CD4-positive, alpha-beta memory T cell (primary cell): ENCODE measurements around the gene FBXW10. TPM values are rescaled to one million over a fixed set of nuclear protein-coding genes. Genes with fewer than 3 reads are reported as not detected.
"Not testable (repeated sequence)": the region's sequence is repeated elsewhere in the genome, so short reads cannot be mapped to it uniquely, and the experiment has no call there.

Experiments
- CTCF ChIA-PET: fragments of 350-600 bp; sonication (Branson Sonifier 250); formaldehyde crosslinking; loops from one replicate; lab custom pipeline; 2021; ENCODE audit warnings: inconsistent platforms; ENCODE audit not compliant: partially characterized antibody; lab: Charles Lee
- POLR2A ChIA-PET: fragments of 350-600 bp; sonication (Branson Sonifier 250); formaldehyde crosslinking; loops from one replicate; lab custom pipeline; 2021; ENCODE audit not compliant: partially characterized antibody; lab: Charles Lee
- DNase-seq, 5 donors: peaks; one replicate each; pipeline versions ENCODE4 v3.0.0 to v3.0.0-alpha.2; 2020 to 2022; ENCODE audit warnings: mixed read lengths in 1 of 5
- H3K27ac ChIP-seq: one replicate; pipeline ENCODE4 v1.7.0; 2013; ENCODE audit warnings: low read depth, low read length
- H3K27me3 ChIP-seq: 2 replicates; pipeline ENCODE4 v1.7.0; 2013; ENCODE audit warnings: mild to moderate bottlenecking, low read length, moderate library complexity; ENCODE audit not compliant: insufficient read depth
- H3K36me3 ChIP-seq: 2 replicates; pipeline ENCODE4 v1.7.0; 2013; ENCODE audit warnings: mild to moderate bottlenecking, low read length, moderate library complexity; ENCODE audit not compliant: insufficient read depth
- H3K4me1 ChIP-seq: 2 replicates; pipeline ENCODE4 v1.7.0; 2013; ENCODE audit warnings: mild to moderate bottlenecking, low read length, moderate library complexity; ENCODE audit not compliant: insufficient read depth
- H3K4me3 ChIP-seq, 2 donors: one replicate each; pipeline ENCODE4 v1.7.0; 2013; ENCODE audit warnings: low read length in 2 of 2, mild to moderate bottlenecking in 1 of 2
- H3K9me3 ChIP-seq, 2 donors: one replicate each; pipeline ENCODE4 v1.7.0; 2013; ENCODE audit warnings: low read length in 2 of 2, control low read depth in 1 of 2; ENCODE audit not compliant: control insufficient read depth in 1 of 2
- H3K27ac Mint-ChIP-seq, 7 donors: one replicate each; pipeline ENCODE4 v1.8.0; 2020 to 2021; ENCODE audit warnings: mixed read lengths in 7 of 7, mild to moderate bottlenecking in 6 of 7, inconsistent platforms in 3 of 7, moderate library complexity in 3 of 7
- H3K27me3 Mint-ChIP-seq, 2 donors: one replicate each; pipeline ENCODE4 v1.8.0; 2020 to 2021; ENCODE audit warnings: mixed read lengths in 2 of 2
- H3K36me3 Mint-ChIP-seq, 2 donors: one replicate each; pipeline ENCODE4 v1.8.0; 2020 to 2021; ENCODE audit warnings: mixed read lengths in 2 of 2, inconsistent platforms in 1 of 2, mild to moderate bottlenecking in 1 of 2
- H3K4me1 Mint-ChIP-seq, 4 donors: one replicate each; pipeline ENCODE4 v1.8.0; 2020 to 2021; ENCODE audit warnings: mixed read lengths in 4 of 4, mild to moderate bottlenecking in 1 of 4
- H3K4me3 Mint-ChIP-seq, 8 donors: one replicate each; pipeline ENCODE4 v1.8.0; 2020 to 2021; ENCODE audit warnings: mixed read lengths in 8 of 8, mild to moderate bottlenecking in 7 of 8, moderate library complexity in 6 of 8, inconsistent platforms in 3 of 8
- H3K9me3 Mint-ChIP-seq, 8 donors: one replicate each; pipeline ENCODE4 v1.8.0; 2020 to 2021; ENCODE audit warnings: mixed read lengths in 8 of 8, mild to moderate bottlenecking in 5 of 8, inconsistent platforms in 3 of 8, moderate library complexity in 1 of 8
- intact Hi-C: fragments of 100-400 bp; cut with micrococcal nuclease; formaldehyde crosslinking; loops from one replicate; pipeline ENCODE4 v1.15.1; 2023
- polyA plus RNA-seq, 2 donors: library from polyadenylated mRNA; unstranded; fragments of 300-500 nt; fragmentation: Illumina TruSeq; gene quantifications; one replicate each; pipeline ENCODE4 v1.2.3, GENCODE V29; 2021
- total RNA-seq, 2 experiments: library from RNA; stranded (reverse); gene quantifications; one replicate each; pipeline ENCODE4 v1.2.3, GENCODE V29; 2021

Gene FBXW10
- total and polyA plus RNA-seq, 4 experiments from 2014 or later = not detected

DNA sequence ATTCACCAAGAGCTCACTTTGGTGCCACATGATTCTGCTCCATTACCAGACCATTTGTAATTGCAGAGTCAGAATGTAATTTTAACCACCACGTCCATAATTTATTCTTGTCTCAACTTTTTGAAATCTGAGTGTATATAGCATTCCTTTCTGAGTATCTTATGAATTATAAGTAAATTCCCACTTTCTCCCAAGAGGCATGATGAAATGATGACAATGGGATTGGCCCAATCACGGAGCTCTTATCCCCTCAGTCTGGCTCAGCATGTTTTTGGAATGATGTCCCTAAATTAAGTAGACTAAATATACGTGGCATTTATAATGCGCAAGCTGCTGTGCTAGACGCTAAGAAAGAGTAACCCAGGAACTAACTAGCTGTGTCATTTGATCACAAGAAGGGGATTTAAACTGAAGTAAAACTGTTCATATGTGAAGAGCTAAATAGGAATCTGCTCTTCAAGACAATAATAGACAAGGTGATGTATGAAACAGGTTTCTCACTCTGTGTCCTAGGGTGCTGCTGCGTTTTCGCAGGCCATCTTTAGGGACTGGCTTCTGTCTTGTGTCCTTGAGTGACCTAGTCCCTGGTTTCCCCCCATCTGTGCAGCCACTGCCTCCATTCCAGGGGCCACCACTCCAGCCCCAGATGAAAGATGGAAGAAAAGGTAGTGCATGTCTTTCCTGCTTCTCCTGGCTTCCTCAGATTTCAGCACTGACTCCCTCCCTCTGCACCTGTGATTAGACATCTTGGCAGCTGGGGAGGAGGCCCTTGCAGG lies 4.0 kb upstream of the FBXW10 start:
- H3K27ac Mint-ChIP-seq, H3K27me3 Mint-ChIP-seq, H3K27ac ChIP-seq, intact Hi-C loops, H3K9me3 Mint-ChIP-seq, H3K4me1 Mint-ChIP-seq, H3K27me3 ChIP-seq, H3K4me1 ChIP-seq, CTCF ChIA-PET, H3K4me3 ChIP-seq, DNase-seq, H3K36me3 Mint-ChIP-seq, H3K4me3 Mint-ChIP-seq, POLR2A ChIA-PET, H3K36me3 ChIP-seq, H3K9me3 ChIP-seq: not testable (repeated sequence)

DNA sequence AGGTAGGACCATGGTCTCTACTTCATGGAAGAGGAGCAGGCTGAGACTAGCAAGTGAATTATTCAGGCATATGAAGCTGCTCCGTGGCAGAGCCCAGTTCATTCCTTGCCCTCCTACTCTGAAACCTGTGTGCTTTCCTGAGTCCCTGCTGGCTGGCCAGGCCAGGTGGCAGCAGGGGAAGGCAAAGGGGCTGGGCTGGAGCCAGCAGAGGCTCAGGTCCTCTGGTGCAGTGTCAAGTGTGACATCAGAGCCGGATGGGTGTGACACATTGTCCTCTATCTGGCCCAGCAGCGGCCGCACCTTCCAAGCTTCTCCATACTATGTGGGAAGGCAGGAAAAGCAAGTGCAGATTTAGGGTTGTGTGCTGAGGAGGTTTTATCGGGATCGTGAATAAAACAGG lies 2.6 kb upstream of the FBXW10 start:
- H3K9me3 Mint-ChIP-seq, H3K27ac Mint-ChIP-seq, CTCF ChIA-PET, H3K36me3 Mint-ChIP-seq, H3K27me3 ChIP-seq, H3K27me3 Mint-ChIP-seq, DNase-seq, intact Hi-C loops, H3K4me3 Mint-ChIP-seq, H3K4me3 ChIP-seq, POLR2A ChIA-PET, H3K4me1 Mint-ChIP-seq, H3K36me3 ChIP-seq, H3K9me3 ChIP-seq, H3K27ac ChIP-seq, H3K4me1 ChIP-seq: not testable (repeated sequence)

DNA sequence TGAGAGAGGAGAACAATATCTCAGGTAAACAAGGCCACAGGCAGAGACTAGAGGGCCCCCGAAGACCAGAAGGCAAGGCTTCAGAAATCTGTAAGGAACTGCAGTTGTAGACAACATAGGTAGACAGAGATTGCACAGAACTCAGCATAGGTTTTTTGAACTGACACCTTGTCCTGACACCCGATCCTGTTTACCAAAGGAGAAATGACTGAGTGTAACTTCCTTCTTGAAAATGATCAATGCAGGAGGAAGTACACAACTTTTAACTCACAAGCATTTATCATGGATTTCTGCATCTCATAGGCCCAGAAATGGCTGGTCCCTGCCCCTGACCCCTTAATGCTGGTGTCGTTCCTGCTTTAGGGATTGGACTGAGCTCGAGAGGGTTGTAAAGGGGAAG lies 872 bp downstream of the FBXW10 start:
- DNase-seq, CTCF ChIA-PET, H3K27me3 Mint-ChIP-seq, H3K36me3 Mint-ChIP-seq, POLR2A ChIA-PET, H3K4me3 ChIP-seq, H3K4me1 Mint-ChIP-seq, H3K4me3 Mint-ChIP-seq, H3K27me3 ChIP-seq, H3K9me3 ChIP-seq, H3K27ac ChIP-seq, intact Hi-C loops, H3K4me1 ChIP-seq, H3K36me3 ChIP-seq, H3K9me3 Mint-ChIP-seq, H3K27ac Mint-ChIP-seq: not testable (repeated sequence)

DNA sequence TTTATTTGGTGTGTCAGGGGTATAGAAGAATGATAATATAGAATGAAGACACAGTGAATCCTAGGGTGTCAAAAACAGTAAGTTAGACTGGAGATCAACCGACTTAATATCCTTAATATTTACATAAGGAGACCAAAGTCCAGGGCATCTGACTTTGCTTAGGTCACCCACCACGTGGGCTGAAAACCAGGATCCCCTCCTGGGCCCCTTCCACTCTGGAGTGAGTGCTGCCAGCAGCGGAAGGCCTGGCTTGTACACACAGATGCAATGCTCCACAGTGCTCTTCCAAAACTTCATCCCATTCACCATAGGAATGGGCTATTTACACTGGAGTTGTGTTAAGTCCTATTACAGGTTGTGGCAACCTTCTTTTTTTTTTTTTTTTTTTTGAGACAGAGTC lies 2.7 kb downstream of the FBXW10 start:
- intact Hi-C loops = not testable (repeated sequence)

GRCh38 chr17:18747501-18747900 lies 3.6 kb downstream of the FBXW10 start:
- H3K27me3 ChIP-seq, H3K4me3 Mint-ChIP-seq, H3K36me3 Mint-ChIP-seq, H3K4me3 ChIP-seq, DNase-seq, POLR2A ChIA-PET, H3K27ac ChIP-seq, CTCF ChIA-PET, intact Hi-C loops, H3K27ac Mint-ChIP-seq, H3K4me1 ChIP-seq, H3K9me3 ChIP-seq, H3K9me3 Mint-ChIP-seq, H3K4me1 Mint-ChIP-seq, H3K36me3 ChIP-seq, H3K27me3 Mint-ChIP-seq: not testable (repeated sequence)

More for the DNA sequence above, 2.7 kb downstream of the FBXW10 start:
- H3K27me3 Mint-ChIP-seq, H3K4me3 ChIP-seq, H3K9me3 Mint-ChIP-seq, H3K27ac Mint-ChIP-seq, H3K9me3 ChIP-seq, H3K4me1 ChIP-seq, POLR2A ChIA-PET, DNase-seq, H3K36me3 ChIP-seq, H3K4me1 Mint-ChIP-seq, H3K4me3 Mint-ChIP-seq, CTCF ChIA-PET, H3K36me3 Mint-ChIP-seq, H3K27me3 ChIP-seq, H3K27ac ChIP-seq: not testable (repeated sequence)

- H3K4me1 Mint-ChIP-seq, DNase-seq, H3K9me3 Mint-ChIP-seq, H3K27me3 ChIP-seq, H3K4me3 Mint-ChIP-seq, H3K27ac ChIP-seq, H3K27me3 Mint-ChIP-seq, intact Hi-C loops, H3K27ac Mint-ChIP-seq, H3K36me3 ChIP-seq, H3K4me1 ChIP-seq, POLR2A ChIA-PET, H3K36me3 Mint-ChIP-seq, H3K9me3 ChIP-seq, CTCF ChIA-PET, H3K4me3 ChIP-seq: not testable (repeated sequence)
Observed at GRCh38 chr17:18750242-18750641, 6.4 kb downstream of the FBXW10 start.

- CTCF ChIA-PET, H3K4me1 ChIP-seq, H3K4me1 Mint-ChIP-seq, H3K9me3 Mint-ChIP-seq, H3K9me3 ChIP-seq, POLR2A ChIA-PET, intact Hi-C loops, H3K27me3 Mint-ChIP-seq, H3K36me3 Mint-ChIP-seq, DNase-seq, H3K4me3 ChIP-seq, H3K27me3 ChIP-seq, H3K27ac ChIP-seq, H3K36me3 ChIP-seq, H3K4me3 Mint-ChIP-seq: not testable (repeated sequence)
- peak overlapping the region in 1 of 7 donors; percentile 35 for H3K27ac Mint-ChIP-seq
Observed at GRCh38 chr17:18753829-18754409, 10.1 kb downstream of the FBXW10 start.
